NB4 (cell line): Measurements from ENCODE around the gene ZNF808.
"Not testable (repeated sequence)": the region's sequence is repeated elsewhere in the genome, so short reads cannot be mapped to it uniquely, and the experiment has no call there.

ENCODE experiments used
- CTCF ChIP-seq: IDR thresholded peaks from one replicate; pipeline ENCODE4 v1.5.1; 2012; ENCODE audit warnings: low read depth, low read length
- POLR2A ChIP-seq: IDR thresholded peaks from 2 replicates; pipeline ENCODE4 v1.6.1; 2011; ENCODE audit warnings: mild to moderate bottlenecking; ENCODE audit not compliant: insufficient read length; ENCODE audit errors: extremely low read depth

DNA sequence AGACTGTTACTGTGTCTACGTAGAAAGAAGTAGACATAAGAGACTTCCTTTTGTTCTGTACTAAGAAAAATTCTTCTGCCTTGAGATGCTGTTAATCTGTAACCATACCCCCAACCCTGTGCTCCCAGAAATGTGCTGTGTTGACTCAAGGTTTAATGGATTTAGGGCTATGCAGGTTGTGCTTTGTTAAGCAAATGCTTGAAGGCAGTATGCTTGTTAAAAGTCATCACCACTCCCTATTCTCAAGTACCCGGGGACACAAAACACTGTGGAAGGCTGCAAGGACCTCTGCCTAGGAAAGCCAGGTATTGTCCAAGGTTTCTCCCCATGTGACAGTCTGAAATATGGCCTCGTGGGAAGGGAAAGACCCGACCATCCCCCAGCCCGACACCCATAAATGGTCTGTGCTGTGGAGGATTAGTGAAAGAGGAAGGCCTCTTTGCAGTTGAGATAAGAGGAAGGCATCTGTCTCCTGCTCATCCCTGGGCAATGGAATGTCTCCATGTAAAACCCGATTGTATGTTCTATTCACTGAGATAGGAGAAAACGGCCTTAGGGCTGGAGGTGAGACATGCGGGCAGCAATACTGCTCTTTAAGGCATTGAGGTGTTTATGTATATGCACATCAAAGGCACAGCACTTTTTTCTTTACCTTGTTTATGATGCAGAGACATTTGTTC, 41.8 kb upstream of the ZNF808 start:
- TF ChIP-seq POLR2A, CTCF: not testable (repeated sequence)
